ENCODE results near the gene ZNF280C.

DNA sequence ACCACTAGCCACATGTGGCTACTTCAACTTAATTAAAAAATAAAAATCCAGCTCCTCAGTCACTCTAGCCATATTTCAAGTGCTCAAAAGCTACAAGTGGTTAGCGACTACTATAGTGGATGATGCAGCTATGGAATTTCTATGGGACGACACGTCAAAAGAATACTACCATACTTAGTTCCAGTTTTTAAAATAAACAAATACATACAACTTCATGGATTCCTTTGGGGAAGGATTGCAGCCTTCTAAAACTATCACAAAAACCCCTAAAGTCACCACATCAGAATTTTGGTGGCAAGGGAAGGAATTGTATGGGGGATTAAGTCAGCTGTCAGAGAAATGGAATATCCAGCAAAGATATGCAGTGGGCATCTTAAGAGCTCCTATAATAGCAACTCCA lies 6.5 kb downstream of the ZNF280C start:
- TF ChIP-seq, protein P1, sequence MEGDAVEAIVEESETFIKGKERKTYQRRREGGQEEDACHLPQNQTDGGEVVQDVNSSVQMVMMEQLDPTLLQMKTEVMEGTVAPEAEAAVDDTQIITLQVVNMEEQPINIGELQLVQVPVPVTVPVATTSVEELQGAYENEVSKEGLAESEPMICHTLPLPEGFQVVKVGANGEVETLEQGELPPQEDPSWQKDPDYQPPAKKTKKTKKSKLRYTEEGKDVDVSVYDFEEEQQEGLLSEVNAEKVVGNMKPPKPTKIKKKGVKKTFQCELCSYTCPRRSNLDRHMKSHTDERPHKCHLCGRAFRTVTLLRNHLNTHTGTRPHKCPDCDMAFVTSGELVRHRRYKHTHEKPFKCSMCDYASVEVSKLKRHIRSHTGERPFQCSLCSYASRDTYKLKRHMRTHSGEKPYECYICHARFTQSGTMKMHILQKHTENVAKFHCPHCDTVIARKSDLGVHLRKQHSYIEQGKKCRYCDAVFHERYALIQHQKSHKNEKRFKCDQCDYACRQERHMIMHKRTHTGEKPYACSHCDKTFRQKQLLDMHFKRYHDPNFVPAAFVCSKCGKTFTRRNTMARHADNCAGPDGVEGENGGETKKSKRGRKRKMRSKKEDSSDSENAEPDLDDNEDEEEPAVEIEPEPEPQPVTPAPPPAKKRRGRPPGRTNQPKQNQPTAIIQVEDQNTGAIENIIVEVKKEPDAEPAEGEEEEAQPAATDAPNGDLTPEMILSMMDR (IDR thresholded peaks at IDR 0.05): no peak
- no peak for TF ChIP-seq POLR2A (IDR thresholded peaks at IDR 0.05)
